GM20431 (cell line): ENCODE results near the gene TLR2.
"Not testable (repeated sequence)": the region's sequence is repeated elsewhere in the genome, so short reads cannot be mapped to it uniquely, and the experiment has no call there.

Experiments used
- in situ Hi-C: fragments of 300-500 bp; cut with MseI, MboI; formaldehyde crosslinking; loops from one replicate; pipeline ENCODE4 v1.15.0; 2020; ENCODE audit warnings: low sequenced_read_pairs; ENCODE audit not compliant: unreplicated experiment

TLR2 gene

GRCh38 chr4:153652051-153652784 is 31.9 kb upstream of the TLR2 start:
- in situ Hi-C loops = no loop called here

- in situ Hi-C loops = no loop called here
These were observed 29.0 kb upstream of the TLR2 start for GRCh38 chr4:153655002-153655541.

GRCh38 chr4:153655928-153656327 is 28.2 kb upstream of the TLR2 start:
- in situ Hi-C loops = no loop called here

- in situ Hi-C loops = no loop called here
These were observed 22.8 kb upstream of the TLR2 start for GRCh38 chr4:153661215-153661822.

GRCh38 chr4:153661908-153662307 is 22.2 kb upstream of the TLR2 start:
- in situ Hi-C loops = no loop called here

GRCh38 chr4:153663667-153664066 is 20.4 kb upstream of the TLR2 start:
- in situ Hi-C loops = no loop called here

- in situ Hi-C loops = not testable (repeated sequence)
These were observed 17.6 kb upstream of the TLR2 start for GRCh38 chr4:153666505-153666904.

GRCh38 chr4:153668647-153669046 is 15.4 kb upstream of the TLR2 start:
- in situ Hi-C loops = no loop called here

- in situ Hi-C loops = no loop called here
These were observed 14.2 kb upstream of the TLR2 start for GRCh38 chr4:153669838-153670237.

- in situ Hi-C loops = no loop called here
These were observed 7.6 kb upstream of the TLR2 start for GRCh38 chr4:153676486-153676885.

GRCh38 chr4:153676984-153677383 is 7.1 kb upstream of the TLR2 start:
- in situ Hi-C loops = no loop called here

GRCh38 chr4:153679486-153679885 is 4.6 kb upstream of the TLR2 start:
- in situ Hi-C loops = no loop called here

GRCh38 chr4:153683763-153684181 is 308 bp upstream of the TLR2 start:
- in situ Hi-C loops = no loop called here

GRCh38 chr4:153684971-153685371 is 891 bp downstream of the TLR2 start:
- in situ Hi-C loops = no loop called here

GRCh38 chr4:153704522-153704921 is 20.4 kb downstream of the TLR2 start:
- in situ Hi-C loops = no loop called here

GRCh38 chr4:153705743-153706468 is 21.8 kb downstream of the TLR2 start:
- in situ Hi-C loops = no loop called here

- in situ Hi-C loops = no loop called here
These were observed 22.4 kb downstream of the TLR2 start for GRCh38 chr4:153706519-153706918.

GRCh38 chr4:153710681-153711080 is 26.6 kb downstream of the TLR2 start:
- in situ Hi-C loops = no loop called here

GRCh38 chr4:153713866-153714646 is 30.0 kb downstream of the TLR2 start:
- in situ Hi-C loops = no loop called here

GRCh38 chr4:153722036-153722435 is 38.0 kb downstream of the TLR2 start:
- in situ Hi-C loops = no loop called here
